ENCODE results near the gene GHR.
"Not testable (repeated sequence)": the region's sequence is repeated elsewhere in the genome, so short reads cannot be mapped to it uniquely, and the experiment has no call there.

Gene GHR

GRCh38 chr5:42572313-42572712, 149.1 kb downstream of the GHR start:
- no peak for DNase-seq

- no peak for DNase-seq
These were observed 150.1 kb downstream of the GHR start for GRCh38 chr5:42573386-42573785.

- not testable (repeated sequence) for DNase-seq
These were observed 152.7 kb downstream of the GHR start for GRCh38 chr5:42575914-42576313.

GRCh38 chr5:42578901-42579300, 155.7 kb downstream of the GHR start:
- DNase-seq: not testable (repeated sequence)

GRCh38 chr5:42579320-42579719, 156.1 kb downstream of the GHR start:
- DNase-seq: no peak

- no peak for DNase-seq
These were observed 158.6 kb downstream of the GHR start for GRCh38 chr5:42581845-42582244.

- DNase-seq: no peak
These were observed 159.5 kb downstream of the GHR start for GRCh38 chr5:42582723-42583122.

- peak; percentile 19 to 45 for DNase-seq
These were observed 160.1 kb downstream of the GHR start for GRCh38 chr5:42583322-42583721.

GRCh38 chr5:42586625-42587024, 163.4 kb downstream of the GHR start:
- DNase-seq: no peak

GRCh38 chr5:42587096-42587723, 164.0 kb downstream of the GHR start:
- no peak for DNase-seq

- DNase-seq: no peak
These were observed 167.3 kb downstream of the GHR start for GRCh38 chr5:42590566-42590965.

- DNase-seq: no peak
These were observed 167.8 kb downstream of the GHR start for GRCh38 chr5:42591015-42591414.

GRCh38 chr5:42592401-42593140, 169.3 kb downstream of the GHR start:
- DNase-seq: no peak

GRCh38 chr5:42593591-42593990, 170.4 kb downstream of the GHR start:
- no peak for DNase-seq

- DNase-seq: no peak
These were observed 172.4 kb downstream of the GHR start for GRCh38 chr5:42595597-42595996.

- DNase-seq: no peak
These were observed 173.6 kb downstream of the GHR start for GRCh38 chr5:42596817-42597216.

- no peak for DNase-seq
These were observed 174.2 kb downstream of the GHR start for GRCh38 chr5:42597318-42597937.

- DNase-seq: no peak
These were observed 175.1 kb downstream of the GHR start for GRCh38 chr5:42598311-42598710.

GRCh38 chr5:42599106-42599505, 175.9 kb downstream of the GHR start:
- no peak for DNase-seq

GRCh38 chr5:42600441-42600840, 177.2 kb downstream of the GHR start:
- no peak for DNase-seq

- DNase-seq: no peak
These were observed 181.0 kb downstream of the GHR start for GRCh38 chr5:42604171-42604711.

GRCh38 chr5:42605490-42605889, 182.3 kb downstream of the GHR start:
- DNase-seq: no peak

- no peak for DNase-seq
These were observed 183.2 kb downstream of the GHR start for GRCh38 chr5:42606464-42606869.

- no peak for DNase-seq
These were observed 188.2 kb downstream of the GHR start for GRCh38 chr5:42611437-42611836.

Data from NCI-H1930 (cell line).